HepG2 (cell line): Measurements from ENCODE around the gene OR6K6. TPM values are rescaled to one million over a fixed set of nuclear protein-coding genes. Genes with fewer than 3 reads are reported as not detected.

Source experiments
- AKAP8 ChIP-seq: sonication (generic); formaldehyde crosslinking; IDR thresholded peaks from 2 replicates; pipeline ENCODE4 v1.5.1; 2020; ENCODE audit warnings: mild to moderate bottlenecking, missing genetic modification reagents
- CSRNP1 ChIP-seq: sonication (generic); formaldehyde crosslinking; IDR thresholded peaks from 2 replicates; pipeline ENCODE4 v1.8.1; 2023; ENCODE audit warnings: mild to moderate bottlenecking, missing genetic modification reagents
- HMG20B ChIP-seq: conservative IDR thresholded peaks from 2 replicates; pipeline ENCODE4 v1.6.1; 2016; ENCODE audit warnings: missing genetic modification reagents, missing compliant biosample characterization
- NFE2L2 ChIP-seq: fragments of 150-350 bp; IDR thresholded peaks from 2 replicates; pipeline ENCODE4 v1.6.1; 2014; ENCODE audit warnings: low read length
- RBM22 ChIP-seq: fragments of 200-400 bp; formaldehyde crosslinking; optimal IDR thresholded peaks from 2 replicates; pipeline ENCODE3; 2017; ENCODE audit warnings: mild to moderate bottlenecking, low read length, moderate library complexity
- SAFB2 ChIP-seq: sonication (generic); formaldehyde crosslinking; IDR thresholded peaks from 2 replicates; pipeline ENCODE4 v1.5.1; 2020; ENCODE audit warnings: missing genetic modification reagents, low read depth, mild to moderate bottlenecking, borderline replicate concordance
- ZBTB49 ChIP-seq: sonication (generic); formaldehyde crosslinking; IDR thresholded peaks from 2 replicates; pipeline ENCODE4 v1.4.0; 2020; ENCODE audit warnings: missing genetic modification reagents, borderline replicate concordance
- ZKSCAN8 ChIP-seq: IDR thresholded peaks from 2 replicates; pipeline ENCODE4 v1.6.1; 2016; ENCODE audit warnings: borderline replicate concordance, missing genetic modification reagents, missing compliant biosample characterization
- polyA plus RNA-seq, 8 experiments: library from polyadenylated mRNA; depleted of rRNA in 3 of 8; stranded (reverse) in 7 of 8; unstranded in 1 of 8; fragments of >200 nt; fragmentation: Illumina TruSeq in 4 of 8; extraction: Trizol in 4 of 8; gene quantifications; 2 replicates each; pipeline versions ENCODE4 v1.2.1 to v1.2.3, GENCODE V29; 2011 to 2016; ENCODE audit warnings: low read depth in 4 of 8, missing spikeins in 1 of 8, mixed read lengths in 1 of 8; ENCODE audit not compliant: insufficient read depth in 1 of 8
- total RNA-seq, 5 experiments: library from RNA; depleted of rRNA; stranded (reverse); fragments of >200 nt; fragmentation: Illumina TruSeq; extraction: Trizol; gene quantifications; 2 replicates each; pipeline ENCODE4 v1.2.3, GENCODE V29; 2016; ENCODE audit warnings: low read depth in 1 of 5
- TF ChIP-seq, protein P1 (sequence below): IDR thresholded peaks from 2 replicates; pipeline ENCODE4 v1.6.1; 2016; ENCODE audit warnings: missing biosample characterization, missing genetic modification reagents, low read depth

Gene OR6K6
- total and polyA plus RNA-seq, 2 of the 13 experiments (the other 11 are each of a cell fraction or from before 2014, with no cell fraction given): not detected

DNA sequence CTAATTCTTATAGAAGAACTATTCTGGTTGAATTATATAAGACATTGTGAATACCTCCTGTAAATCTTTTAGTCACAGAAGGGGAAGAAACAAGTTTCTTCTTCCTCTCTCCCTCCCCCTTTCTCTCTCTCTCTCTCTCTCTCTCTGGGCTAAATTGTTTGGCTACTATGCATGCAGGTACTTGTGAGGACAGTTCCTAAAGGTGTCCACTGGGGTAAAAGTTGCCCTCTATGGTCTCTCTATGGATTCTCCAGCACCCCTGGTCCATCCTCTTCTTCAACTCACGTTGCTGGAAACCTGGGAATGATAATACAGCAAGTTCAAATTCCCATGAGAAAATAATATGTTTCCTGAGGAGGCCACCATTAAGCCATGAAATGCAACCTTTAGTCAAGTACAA, 39.8 kb upstream of the OR6K6 start (continued):
- TF ChIP-seq ZBTB49 (CRISPR knock-in tag) (no peak), CSRNP1 (no peak), HMG20B (CRISPR knock-in tag) (no peak), NFE2L2 (no peak), AKAP8 (no peak), SAFB2 (CRISPR knock-in tag) (no peak), RBM22 (no peak), ZKSCAN8 (CRISPR knock-in tag) (no peak)
- TF ChIP-seq, protein P1, sequence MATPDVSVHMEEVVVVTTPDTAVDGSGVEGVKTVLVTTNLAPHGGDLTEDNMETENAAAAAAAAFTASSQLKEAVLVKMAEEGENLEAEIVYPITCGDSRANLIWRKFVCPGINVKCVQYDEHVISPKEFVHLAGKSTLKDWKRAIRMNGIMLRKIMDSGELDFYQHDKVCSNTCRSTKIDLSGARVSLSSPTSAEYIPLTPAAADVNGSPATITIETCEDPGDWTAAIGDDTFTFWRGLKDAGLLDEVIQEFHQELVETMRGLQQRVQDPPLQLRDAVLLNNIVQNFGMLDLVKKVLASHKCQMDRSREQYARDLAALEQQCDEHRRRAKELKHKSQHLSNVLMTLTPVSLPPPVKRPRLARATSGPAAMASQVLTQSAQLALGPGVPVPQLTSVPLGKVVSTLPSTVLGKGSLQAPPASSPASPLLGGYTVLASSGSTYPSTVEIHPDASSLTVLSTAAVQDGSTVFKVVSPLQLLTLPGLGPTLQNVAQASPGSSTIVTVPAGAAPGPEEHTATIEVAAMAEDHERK (CRISPR knock-in tag): no peak
